Common myeloid progenitor, CD34-positive (primary cell): ENCODE measurements around the gene CISH.

ENCODE experiments used
- CTCF ChIA-PET: fragments of 350-600 bp; sonication (Branson Sonifier 250); formaldehyde crosslinking; loops from one replicate; lab custom pipeline; 2021; ENCODE audit warnings: antibody characterized with exemption; lab: Charles Lee
- POLR2A ChIA-PET: fragments of 350-600 bp; sonication (Branson Sonifier 250); formaldehyde crosslinking; loops from one replicate; lab custom pipeline; 2021; ENCODE audit warnings: antibody characterized with exemption; lab: Charles Lee
- DNase-seq, 3 donors: peaks; one replicate each; pipeline versions ENCODE4 v3.0.0 to v3.0.0-alpha.2; 2013
- H3K27ac ChIP-seq, 2 experiments: 1 replicate in 1 of 2; 2 replicates in 1 of 2; pipeline ENCODE4 v1.7.0; 2013; ENCODE audit warnings: inconsistent platforms in 2 of 2, low read length in 2 of 2, mild to moderate bottlenecking in 2 of 2, low read depth in 1 of 2, moderate library complexity in 1 of 2; ENCODE audit not compliant: severe bottlenecking in 2 of 2, insufficient read depth in 1 of 2, poor library complexity in 1 of 2
- H3K27me3 ChIP-seq, 5 experiments: replicated peaks in 2 of 5; 1 replicate in 3 of 5; 2 replicates in 2 of 5; pipeline versions ENCODE4 v1.6.1 to v1.7.0; 2013; ENCODE audit warnings: low read length in 4 of 5, mild to moderate bottlenecking in 2 of 5, moderate library complexity in 2 of 5, inconsistent platforms in 1 of 5; ENCODE audit not compliant: insufficient read depth in 5 of 5, control insufficient read depth in 4 of 5
- H3K36me3 ChIP-seq, 4 experiments: 1 replicate in 2 of 4; 2 replicates in 2 of 4; pipeline versions ENCODE4 v1.6.1 to v1.7.0; 2013; ENCODE audit warnings: low read length in 3 of 4, control low read depth in 1 of 4, mild to moderate bottlenecking in 1 of 4; ENCODE audit not compliant: control insufficient read depth in 4 of 4, insufficient read depth in 4 of 4
- H3K4me1 ChIP-seq, 4 experiments: 1 replicate in 3 of 4; 2 replicates in 1 of 4; pipeline versions ENCODE4 v1.6.1 to v1.7.1; 2013; ENCODE audit warnings: low read length in 3 of 4, mild to moderate bottlenecking in 3 of 4, control low read depth in 1 of 4, inconsistent platforms in 1 of 4, moderate library complexity in 1 of 4; ENCODE audit not compliant: control insufficient read depth in 4 of 4, insufficient read depth in 4 of 4; ENCODE audit errors: control extremely low read depth in 1 of 4
- H3K4me3 ChIP-seq, 7 experiments: 1 replicate in 4 of 7; 2 replicates in 3 of 7; pipeline versions ENCODE4 v1.5.1 to v1.7.0; 2013; ENCODE audit warnings: mild to moderate bottlenecking in 7 of 7, low read length in 6 of 7, moderate library complexity in 6 of 7, inconsistent platforms in 2 of 7, low read depth in 2 of 7, control low read depth in 1 of 7; ENCODE audit not compliant: insufficient read depth in 4 of 7, control insufficient read depth in 1 of 7; ENCODE audit errors: extremely low read depth in 1 of 7
- H3K9me3 ChIP-seq, 5 experiments: 1 replicate in 4 of 5; 2 replicates in 1 of 5; pipeline versions ENCODE4 v1.6.1 to v1.7.1; 2013; ENCODE audit warnings: low read length in 4 of 5, mild to moderate bottlenecking in 2 of 5, inconsistent platforms in 1 of 5, low read depth in 1 of 5, moderate library complexity in 1 of 5; ENCODE audit not compliant: control insufficient read depth in 4 of 5, insufficient read depth in 2 of 5; ENCODE audit errors: control extremely low read depth in 1 of 5
- WGBS: methylation state at CpG from one replicate; pipeline ENCODE4 v1.1.5; 2013; ENCODE audit not compliant: insufficient coverage; 5-methylcytosine and 5-hydroxymethylcytosine counted together

The CISH gene

DNA sequence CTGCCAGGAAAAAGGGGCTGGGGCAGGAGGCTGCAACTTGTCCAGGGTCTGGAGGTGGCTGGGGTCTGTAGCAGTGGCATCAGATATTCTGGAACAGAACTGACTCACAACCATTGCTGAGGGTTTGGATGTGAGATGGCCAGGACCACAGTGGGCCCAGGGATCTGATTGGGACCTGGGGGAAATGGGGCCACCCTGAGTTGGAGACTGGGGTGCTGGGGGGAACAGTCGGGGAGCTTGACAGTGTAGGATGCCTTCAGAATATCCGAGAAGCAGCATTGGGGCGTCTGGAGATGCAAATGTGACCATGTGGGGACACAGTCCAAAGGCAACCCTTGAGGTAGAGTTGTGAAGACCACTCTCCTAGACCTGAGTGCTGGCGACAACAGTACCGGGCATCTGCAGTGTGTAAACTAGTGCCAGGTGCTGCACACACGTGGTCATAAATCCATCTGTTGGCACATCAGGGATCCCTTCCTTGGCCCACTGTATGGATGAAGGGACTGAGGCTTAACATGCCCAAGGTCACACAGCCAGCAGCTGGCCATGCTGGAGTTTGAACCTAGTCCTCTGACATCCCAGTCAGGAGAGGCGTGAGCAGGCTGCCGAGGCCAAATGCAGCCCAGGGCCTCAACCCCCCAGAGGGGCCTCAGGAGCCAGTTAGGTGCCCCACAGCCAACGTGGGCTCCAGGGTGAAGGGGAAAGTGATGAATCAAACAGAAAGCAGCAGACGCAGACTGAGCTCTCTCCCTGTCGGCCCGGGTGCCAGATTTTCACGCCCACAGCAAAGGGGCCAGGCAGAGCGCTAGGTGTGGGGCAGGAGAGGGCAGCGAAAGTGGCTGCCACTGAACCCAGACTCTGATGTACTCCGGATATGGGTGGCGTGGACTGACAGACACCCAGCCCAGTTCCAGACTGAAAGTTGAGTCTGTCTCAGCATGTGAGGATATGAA is 23.5 kb downstream of the CISH start:
- POLR2A ChIA-PET: interaction anchor here (0.9 to 1.1 kb wide), 2 partner anchors 14 to 22 kb away, joined by 3 to 4 read pairs; no protein-coding TSS in a partner anchor
- WGBS: 56% methylated on average over 17 of the region's 17 CpGs
- CTCF ChIA-PET: interaction anchor here (1.2 to 11.1 kb wide), 4 partner anchors 15 to 39 kb away, joined by 3 to 449 read pairs (median 104); partner anchors contain the start of genes C3orf18, CISH, HEMK1 and MAPKAPK3
- Histone ChIP-seq H3K27ac (no peak overlapping the region), H3K4me1 (peaks cover 3 to 49% (median 45%) of the 10 kb centered on the region in 4 experiments), H3K4me3 (no peak overlapping the region), H3K27me3 (no peaks in the 10 kb centered on the region), H3K36me3 (peaks cover 0 to 13% (median 6%) of the 10 kb centered on the region in 4 experiments), H3K9me3 (no peaks in the 10 kb centered on the region)
- peak in 2 of 3 donors; percentile 30 to 46 for DNase-seq

DNA sequence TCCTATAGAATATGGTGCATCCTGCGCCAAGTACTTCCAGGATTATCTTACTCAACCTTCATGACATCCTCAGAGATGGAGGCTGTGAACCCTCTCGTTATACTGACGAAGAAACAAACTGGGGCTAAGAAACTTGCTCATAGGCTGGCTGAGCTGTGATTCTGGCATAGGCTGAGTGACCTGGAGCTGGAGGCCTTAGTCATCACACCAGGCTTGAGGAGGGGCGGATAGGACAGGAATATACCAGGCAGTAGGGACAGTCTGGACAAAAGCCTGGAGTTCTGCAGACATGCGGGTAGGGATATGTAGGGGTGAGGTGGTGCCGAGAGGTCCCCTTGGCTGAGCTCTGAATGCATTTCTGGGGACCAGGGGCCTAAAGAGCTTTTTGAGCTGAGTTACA is 24.2 kb downstream of the CISH start:
- peaks cover 0 to 19% (median 12%) of the 10 kb centered on the region in 4 experiments for H3K36me3 ChIP-seq
- H3K4me1 ChIP-seq: peaks cover 3 to 42% (median 38%) of the 10 kb centered on the region in 4 experiments
- H3K9me3 ChIP-seq: no peaks in the 10 kb centered on the region
- H3K27me3 ChIP-seq: no peaks in the 10 kb centered on the region
- 97% methylated on average over 6 of the region's 6 CpGs for WGBS
- POLR2A ChIA-PET: interaction anchor here (1.6 kb wide), 1 partner anchor 12 kb away, joined by 5 read pairs; no protein-coding TSS in a partner anchor
- CTCF ChIA-PET: interaction anchor here (10.4 to 11.1 kb wide), 2 partner anchors 14 to 20 kb away, joined by 204 to 449 read pairs; partner anchors contain the start of genes C3orf18, CISH, HEMK1 and MAPKAPK3
- DNase-seq: no peak
- H3K27ac ChIP-seq: no peak overlapping the region
- no peak overlapping the region for H3K4me3 ChIP-seq

DNA sequence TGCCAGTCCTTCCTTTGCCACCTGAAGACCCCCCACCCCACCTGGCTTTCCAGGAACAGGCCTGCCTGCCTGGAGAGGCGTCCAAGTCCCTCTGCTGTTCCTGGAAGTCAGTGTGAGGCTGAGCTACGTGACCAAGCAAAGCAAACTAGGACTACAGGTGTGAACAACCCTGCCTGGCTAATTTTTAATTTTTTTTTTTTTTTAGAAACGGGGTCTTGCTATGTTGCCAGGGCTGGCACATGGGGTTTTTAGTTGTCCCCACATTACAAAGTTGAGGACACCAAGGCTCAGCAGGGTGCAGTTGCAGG is 24.9 kb downstream of the CISH start:
- H3K27me3 ChIP-seq: no peaks in the 10 kb centered on the region
- H3K9me3 ChIP-seq: no peaks in the 10 kb centered on the region
- no peak overlapping the region for H3K27ac ChIP-seq
- DNase-seq: no peak
- 97% methylated on average over 3 of the region's 3 CpGs for WGBS
- ChIA-PET POLR2A (interaction anchor here (1.6 kb wide), 1 partner anchor 11 kb away, joined by 5 read pairs; no protein-coding TSS in a partner anchor), CTCF (interaction anchor here (0.5 to 11.1 kb wide), 3 partner anchors 14 to 83 kb away, joined by 3 to 449 read pairs (median 204); partner anchors contain the start of genes C3orf18, CISH, HEMK1 and MAPKAPK3)
- H3K4me1 ChIP-seq: peaks cover 0 to 36% (median 33%) of the 10 kb centered on the region in 4 experiments
- H3K4me3 ChIP-seq: no peak overlapping the region
- peaks cover 0 to 25% (median 16%) of the 10 kb centered on the region in 4 experiments for H3K36me3 ChIP-seq

DNA sequence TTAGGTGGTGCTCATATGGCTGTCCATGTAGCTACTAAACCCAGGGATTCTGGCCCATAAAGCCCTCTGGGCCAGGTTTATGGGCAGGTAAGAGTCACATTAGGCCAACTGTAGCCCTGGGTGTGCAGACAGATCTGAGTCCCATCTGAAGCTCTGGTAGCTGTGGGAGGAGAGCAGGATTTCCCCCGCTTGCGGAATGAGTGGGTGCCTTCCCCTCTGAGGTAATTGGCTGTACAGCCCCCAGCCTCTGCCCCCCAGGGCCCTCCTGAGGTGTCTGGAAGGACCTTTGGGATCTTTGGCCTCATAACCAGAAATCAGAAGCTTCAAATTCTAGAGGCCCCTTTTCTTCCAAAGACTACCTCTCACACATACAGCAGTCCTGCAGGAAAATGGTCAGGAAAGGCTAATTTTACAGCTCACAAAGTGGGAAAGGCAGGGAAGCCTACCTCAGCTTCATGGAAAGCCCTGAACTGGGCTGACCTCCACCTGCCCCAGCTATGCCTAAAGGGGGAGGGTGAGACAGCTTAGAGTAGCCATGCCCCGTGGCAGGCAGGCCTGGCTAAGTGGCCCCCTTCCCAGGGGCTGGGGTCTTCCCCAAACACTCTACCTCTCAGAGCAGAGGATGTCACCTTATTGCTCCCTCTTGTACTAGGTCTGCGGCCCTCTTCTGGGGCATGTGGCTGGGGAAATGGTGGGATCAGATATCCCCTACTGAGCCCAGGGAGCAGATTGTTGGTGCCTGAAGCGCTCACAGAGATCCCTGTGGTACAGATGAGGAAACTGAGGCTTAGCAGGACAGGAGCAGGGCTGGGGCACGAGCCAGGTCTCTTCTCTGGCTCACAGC is 25.4 kb downstream of the CISH start:
- ChIA-PET POLR2A (interaction anchor here (0.6 to 1.6 kb wide), 2 partner anchors 11 to 19 kb away, joined by 3 to 5 read pairs; partner anchors contain the start of gene C3orf18), CTCF (interaction anchor here (0.5 to 11.1 kb wide), 5 partner anchors 13 to 83 kb away, joined by 3 to 449 read pairs (median 6); partner anchors contain the start of genes C3orf18, CISH, HEMK1 and MAPKAPK3)
- Histone ChIP-seq H3K4me1 (peaks cover 0 to 33% (median 29%) of the 10 kb centered on the region in 4 experiments), H3K4me3 (no peak overlapping the region), H3K27ac (no peak overlapping the region), H3K27me3 (no peaks in the 10 kb centered on the region), H3K9me3 (no peaks in the 10 kb centered on the region), H3K36me3 (peaks cover 0 to 30% (median 20%) of the 10 kb centered on the region in 4 experiments)
- 94% methylated on average over 4 of the region's 6 CpGs for WGBS
- DNase-seq: no peak

DNA sequence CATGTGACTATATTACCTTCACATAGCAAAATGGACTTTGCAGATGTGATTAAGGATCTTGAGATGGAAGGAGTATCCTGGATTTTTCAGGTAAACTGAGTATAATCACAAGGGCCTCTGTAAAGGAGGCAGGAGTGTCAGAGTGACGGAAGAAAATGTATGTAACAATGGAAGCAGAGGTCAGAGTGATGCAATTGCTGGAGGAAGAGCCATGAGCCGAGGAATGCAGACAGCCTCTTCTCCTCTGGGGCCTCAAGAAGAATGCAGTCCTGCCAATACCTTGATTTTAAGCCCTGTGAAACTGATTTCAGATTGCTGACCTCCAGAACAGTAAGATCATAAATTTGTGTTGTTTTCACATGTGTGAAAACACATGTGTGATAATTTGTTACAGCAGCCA is 27.2 kb downstream of the CISH start:
- DNase-seq: no peak
- CTCF ChIA-PET: interaction anchor here (1.2 to 4.1 kb wide), 3 partner anchors 10 to 30 kb away, joined by 5 to 37 read pairs (median 7); no protein-coding TSS in a partner anchor

GRCh38 chr3:50583897-50584296 is 27.7 kb downstream of the CISH start:
- Histone ChIP-seq H3K27me3 (no peaks in the 10 kb centered on the region), H3K4me1 (peaks cover 0 to 20% (median 15%) of the 10 kb centered on the region in 4 experiments), H3K27ac (no peak overlapping the region), H3K9me3 (no peaks in the 10 kb centered on the region), H3K4me3 (no peak overlapping the region), H3K36me3 (peaks cover 0 to 52% (median 32%) of the 10 kb centered on the region in 4 experiments)
- DNase-seq: no peak
- CTCF ChIA-PET: interaction anchor here (1.2 to 4.1 kb wide), 3 partner anchors 9 to 31 kb away, joined by 5 to 37 read pairs (median 7); no protein-coding TSS in a partner anchor
- 98% methylated on average over 6 of the region's 6 CpGs for WGBS
- POLR2A ChIA-PET: no interaction called here

More for the DNA sequence above, 27.2 kb downstream of the CISH start:
- Histone ChIP-seq H3K4me3 (no peak overlapping the region), H3K4me1 (peaks cover 0 to 25% (median 20%) of the 10 kb centered on the region in 4 experiments), H3K9me3 (no peaks in the 10 kb centered on the region), H3K36me3 (peaks cover 0 to 47% (median 30%) of the 10 kb centered on the region in 4 experiments), H3K27ac (no peak overlapping the region), H3K27me3 (no peaks in the 10 kb centered on the region)
- WGBS: 94% methylated on average over 2 of the region's 2 CpGs
- POLR2A ChIA-PET: no interaction called here
